ENCODE measurements around the gene DEF6. TPM values are rescaled to one million over a fixed set of nuclear protein-coding genes. Genes with fewer than 3 reads are reported as not detected.

Gene DEF6
- total RNA-seq, 2 experiments from 2014 or later: 103 TPM

GRCh38 chr6:35260591-35261570 lies 36.7 kb upstream of the DEF6 start:
- CTCF ChIA-PET: interaction anchor here (0.9 to 1.2 kb wide), 2 partner anchors 19 to 20 kb away, joined by 3 read pairs; no protein-coding TSS in a partner anchor
- Mint-ChIP-seq H3K27me3 (no peaks in the 10 kb centered on the region), H3K27ac (peak overlapping the region; percentile 85), H3K9me3 (no peaks in the 10 kb centered on the region), H3K4me3 (peak overlapping the region; percentile 97), H3K4me1 (ENCODE audit: low read depth) (peaks cover 48% of the 10 kb centered on the region), H3K36me3 (no peaks in the 10 kb centered on the region)
- intact Hi-C loops (cut with micrococcal nuclease): no loop called here
- DNase-seq: no peak
- POLR2A ChIA-PET: no interaction called here

- Mint-ChIP-seq H3K27ac (no peak overlapping the region), H3K27me3 (no peaks in the 10 kb centered on the region), H3K4me3 (no peak overlapping the region), H3K4me1 (ENCODE audit: low read depth) (peaks cover 51% of the 10 kb centered on the region), H3K36me3 (no peaks in the 10 kb centered on the region), H3K9me3 (no peaks in the 10 kb centered on the region)
- DNase-seq: no peak
- intact Hi-C loops (cut with micrococcal nuclease): no loop called here
- CTCF ChIA-PET: interaction anchor here (1.0 kb wide), 1 partner anchor 187 kb away, joined by 3 read pairs; no protein-coding TSS in a partner anchor
- POLR2A ChIA-PET: no interaction called here
Observed at GRCh38 chr6:35262596-35262995, 35.0 kb upstream of the DEF6 start.

DNA sequence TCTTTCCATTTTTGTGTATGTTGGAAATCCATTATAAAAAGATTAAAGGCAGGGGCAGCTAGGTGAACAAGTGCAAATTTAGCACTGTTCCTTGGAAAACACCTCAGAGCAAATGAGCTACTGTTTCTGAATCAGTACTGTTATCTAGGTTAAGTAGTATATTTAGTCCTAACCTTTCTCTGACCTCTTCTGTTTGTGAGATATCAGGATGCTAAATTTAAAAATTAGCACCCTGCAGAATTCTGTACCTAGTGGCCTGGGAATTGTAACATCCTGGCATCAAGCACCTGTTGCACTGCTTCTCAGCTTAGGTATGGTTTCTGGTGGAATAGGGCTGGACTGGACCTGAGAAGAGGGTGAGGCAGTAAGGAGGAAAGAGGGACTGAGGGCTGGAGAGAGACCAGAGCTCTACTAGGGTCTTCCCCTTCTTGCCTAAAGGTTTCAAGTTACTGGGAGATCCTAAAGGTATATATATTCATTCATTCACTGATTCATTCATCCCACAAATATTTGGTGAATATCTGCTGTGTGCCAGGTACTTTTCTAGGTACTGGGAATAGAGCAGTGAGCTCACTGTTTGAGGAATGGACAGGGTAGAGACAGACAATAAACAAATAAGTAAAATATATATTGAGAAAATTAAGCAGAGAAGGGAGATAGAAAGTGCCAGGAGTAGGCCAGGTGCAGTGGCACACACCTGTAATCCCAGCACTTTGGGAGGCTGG lies 32.9 kb upstream of the DEF6 start:
- ChIA-PET POLR2A (no interaction called here), CTCF (interaction anchor here (0.6 kb wide), 1 partner anchor 109 kb away, joined by 3 read pairs; no protein-coding TSS in a partner anchor)
- Mint-ChIP-seq H3K27me3 (no peaks in the 10 kb centered on the region), H3K27ac (no peak overlapping the region), H3K4me1 (ENCODE audit: low read depth) (peaks cover 55% of the 10 kb centered on the region), H3K9me3 (no peaks in the 10 kb centered on the region), H3K36me3 (peaks cover 2% of the 10 kb centered on the region), H3K4me3 (no peak overlapping the region)
- intact Hi-C loops (cut with micrococcal nuclease): no loop called here
- no peak for DNase-seq

DNA sequence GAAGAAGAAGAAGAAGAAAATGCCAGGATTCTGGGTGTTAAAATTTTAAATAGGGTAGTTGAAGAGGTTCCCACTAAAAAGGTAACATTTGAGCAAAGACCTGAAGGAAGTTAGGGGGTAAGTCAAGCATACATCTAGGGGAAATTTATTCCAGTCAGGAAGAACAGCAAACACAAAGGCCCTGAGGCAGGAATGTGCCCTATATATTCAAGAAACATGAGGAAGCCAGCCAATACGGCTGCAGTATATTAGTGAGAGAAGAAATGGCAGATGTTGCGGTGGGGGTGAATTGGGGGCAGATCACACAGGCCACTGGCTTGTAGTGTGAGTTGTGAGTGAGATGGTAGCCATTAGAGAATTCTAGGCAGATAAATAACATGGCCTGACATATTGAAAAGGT lies 32.1 kb upstream of the DEF6 start:
- Mint-ChIP-seq H3K9me3 (no peaks in the 10 kb centered on the region), H3K27ac (no peak overlapping the region), H3K4me3 (no peak overlapping the region), H3K4me1 (ENCODE audit: low read depth) (peaks cover 49% of the 10 kb centered on the region), H3K27me3 (no peaks in the 10 kb centered on the region), H3K36me3 (peaks cover 2% of the 10 kb centered on the region)
- intact Hi-C loops (cut with micrococcal nuclease): no loop called here
- ChIA-PET CTCF (no interaction called here), POLR2A (no interaction called here)
- no peak for DNase-seq

GRCh38 chr6:35267446-35267845 lies 30.2 kb upstream of the DEF6 start:
- Mint-ChIP-seq H3K4me3 (no peak overlapping the region), H3K9me3 (no peaks in the 10 kb centered on the region), H3K36me3 (peaks cover 2% of the 10 kb centered on the region), H3K27ac (no peak overlapping the region), H3K4me1 (ENCODE audit: low read depth) (peaks cover 34% of the 10 kb centered on the region), H3K27me3 (no peaks in the 10 kb centered on the region)
- CTCF ChIA-PET: interaction anchor here (1.0 kb wide), 1 partner anchor 26 kb away, joined by 4 read pairs; no protein-coding TSS in a partner anchor
- no peak for DNase-seq
- POLR2A ChIA-PET: no interaction called here
- intact Hi-C loops (cut with micrococcal nuclease): no loop called here

DNA sequence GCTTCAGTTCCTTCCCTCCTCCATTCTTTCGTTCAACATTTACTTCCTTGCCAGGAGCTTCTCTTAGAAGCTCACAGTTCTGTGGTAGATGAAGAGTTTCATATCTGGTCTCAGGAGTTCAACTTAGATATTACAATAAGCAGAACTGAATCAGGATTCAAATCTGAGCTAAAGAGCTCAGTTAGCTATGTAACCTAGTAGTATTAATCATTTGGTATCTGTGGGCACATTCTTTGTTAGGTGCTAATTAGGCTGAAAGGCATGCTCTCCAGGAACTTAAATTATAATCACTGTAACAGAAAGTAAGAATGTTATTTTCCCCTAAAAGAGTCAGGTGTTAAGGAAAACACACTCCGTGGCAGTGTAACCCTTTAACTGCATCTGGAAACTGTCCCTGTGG lies 29.7 kb upstream of the DEF6 start:
- no peak for DNase-seq
- POLR2A ChIA-PET: interaction anchor here (1.5 kb wide), 1 partner anchor 8 kb away, joined by 3 read pairs; the partner anchor contains the start of gene ZNF76
- Mint-ChIP-seq H3K36me3 (peaks cover 2% of the 10 kb centered on the region), H3K27ac (no peak overlapping the region), H3K9me3 (no peaks in the 10 kb centered on the region), H3K27me3 (no peaks in the 10 kb centered on the region), H3K4me3 (no peak overlapping the region), H3K4me1 (ENCODE audit: low read depth) (peaks cover 29% of the 10 kb centered on the region)
- intact Hi-C loops (cut with micrococcal nuclease): no loop called here
- CTCF ChIA-PET: interaction anchor here (1.0 kb wide), 1 partner anchor 27 kb away, joined by 4 read pairs; no protein-coding TSS in a partner anchor

- no peak overlapping the region for H3K27ac Mint-ChIP-seq
- no peak overlapping the region for H3K4me3 Mint-ChIP-seq
- peaks cover 2% of the 10 kb centered on the region for H3K36me3 Mint-ChIP-seq
- ChIA-PET CTCF (interaction anchor here (0.6 kb wide), 1 partner anchor 770 kb away, joined by 3 read pairs; no protein-coding TSS in a partner anchor), POLR2A (no interaction called here)
- no peaks in the 10 kb centered on the region for H3K9me3 Mint-ChIP-seq
- peaks cover 7% of the 10 kb centered on the region for H3K4me1 Mint-ChIP-seq (ENCODE audit: low read depth)
- H3K27me3 Mint-ChIP-seq: no peaks in the 10 kb centered on the region
- DNase-seq: no peak
- intact Hi-C loops (cut with micrococcal nuclease): no loop called here
Observed at GRCh38 chr6:35272005-35272404, 25.6 kb upstream of the DEF6 start.

DNA sequence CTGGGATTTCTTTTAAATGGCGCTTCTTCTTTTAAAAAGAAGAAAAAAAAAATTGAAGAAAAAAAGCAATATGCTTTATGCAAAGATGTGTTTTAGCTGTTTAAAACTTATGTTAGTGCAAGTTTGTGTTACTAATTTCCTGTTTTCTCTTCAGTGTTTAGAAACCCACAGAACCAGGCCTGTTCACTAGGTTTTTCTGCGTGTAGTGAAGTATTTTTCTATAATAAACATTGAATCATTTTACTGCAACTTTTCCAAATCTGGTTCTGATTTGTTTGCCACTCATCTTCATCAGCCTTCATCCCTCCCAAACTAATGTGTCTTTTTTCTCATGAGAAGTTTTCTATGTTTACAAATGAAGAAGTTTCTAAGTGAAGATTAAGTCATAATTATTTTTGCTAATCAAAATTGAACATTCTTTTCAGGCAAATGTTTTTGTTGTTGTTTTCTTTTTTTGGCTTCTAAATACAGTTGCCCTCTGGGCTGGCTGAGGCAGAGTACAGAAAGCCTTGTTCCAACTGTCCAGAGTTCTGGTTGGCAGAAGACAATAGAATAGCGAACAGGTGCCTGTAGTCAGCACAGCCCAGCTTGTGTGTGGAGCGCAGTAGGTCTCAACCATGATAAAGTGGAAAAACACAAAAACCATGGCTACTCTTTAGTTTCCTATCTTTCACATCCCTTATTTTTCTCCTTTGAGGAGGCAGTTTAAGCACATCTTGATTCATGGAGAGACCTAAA lies 23.6 kb upstream of the DEF6 start:
- Mint-ChIP-seq H3K4me1 (ENCODE audit: low read depth) (peaks cover 2% of the 10 kb centered on the region), H3K36me3 (peaks cover 2% of the 10 kb centered on the region), H3K27me3 (no peaks in the 10 kb centered on the region), H3K27ac (no peak overlapping the region), H3K4me3 (no peak overlapping the region), H3K9me3 (no peaks in the 10 kb centered on the region)
- DNase-seq: no peak
- intact Hi-C loops (cut with micrococcal nuclease): no loop called here
- POLR2A ChIA-PET: no interaction called here
- CTCF ChIA-PET: no interaction called here

GRCh38 chr6:35275744-35276260 lies 21.8 kb upstream of the DEF6 start:
- Mint-ChIP-seq H3K9me3 (no peaks in the 10 kb centered on the region), H3K27ac (no peak overlapping the region), H3K4me3 (no peak overlapping the region), H3K4me1 (ENCODE audit: low read depth) (no peaks in the 10 kb centered on the region), H3K36me3 (no peaks in the 10 kb centered on the region), H3K27me3 (no peaks in the 10 kb centered on the region)
- intact Hi-C loops (cut with micrococcal nuclease): no loop called here
- no peak for DNase-seq
- ChIA-PET CTCF (no interaction called here), POLR2A (no interaction called here)

GRCh38 chr6:35278708-35279107 lies 18.9 kb upstream of the DEF6 start:
- H3K27ac Mint-ChIP-seq: no peak overlapping the region
- H3K9me3 Mint-ChIP-seq: no peaks in the 10 kb centered on the region
- no peak for DNase-seq
- ChIA-PET CTCF (interaction anchor here (1.6 kb wide), 1 partner anchor 171 kb away, joined by 4 read pairs; no protein-coding TSS in a partner anchor), POLR2A (interaction anchor here (1.1 kb wide), 1 partner anchor 11 kb away, joined by 4 read pairs; no protein-coding TSS in a partner anchor)
- H3K4me3 Mint-ChIP-seq: no peak overlapping the region
- intact Hi-C loops (cut with micrococcal nuclease): no loop called here
- H3K4me1 Mint-ChIP-seq (ENCODE audit: low read depth): no peaks in the 10 kb centered on the region
- H3K36me3 Mint-ChIP-seq: peaks cover 14% of the 10 kb centered on the region
- no peaks in the 10 kb centered on the region for H3K27me3 Mint-ChIP-seq

DNA sequence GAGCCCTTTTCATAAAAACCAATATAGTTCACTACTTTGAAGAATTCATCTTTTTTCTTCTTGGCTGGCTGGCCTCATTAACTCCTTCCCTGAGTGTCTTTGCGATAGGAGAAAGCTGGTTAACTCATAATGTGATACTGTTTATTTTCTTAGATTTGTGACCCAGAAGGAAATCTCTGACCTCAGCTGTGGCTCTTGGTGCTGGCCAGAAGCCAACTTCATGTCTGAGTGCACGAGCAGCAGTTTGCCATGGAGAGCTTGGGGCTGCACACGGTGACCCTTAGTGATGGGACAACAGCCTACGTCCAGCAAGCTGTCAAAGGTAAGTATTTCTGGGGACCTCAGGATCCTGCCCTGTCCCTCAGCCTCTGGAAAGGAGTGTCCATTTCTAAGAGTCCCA lies 16.7 kb upstream of the DEF6 start:
- Mint-ChIP-seq H3K9me3 (no peaks in the 10 kb centered on the region), H3K4me3 (no peak overlapping the region), H3K27ac (no peak overlapping the region), H3K36me3 (peaks cover 23% of the 10 kb centered on the region), H3K4me1 (ENCODE audit: low read depth) (no peaks in the 10 kb centered on the region), H3K27me3 (no peaks in the 10 kb centered on the region)
- DNase-seq: no peak
- ChIA-PET POLR2A (no interaction called here), CTCF (no interaction called here)
- intact Hi-C loops (cut with micrococcal nuclease): no loop called here

DNA sequence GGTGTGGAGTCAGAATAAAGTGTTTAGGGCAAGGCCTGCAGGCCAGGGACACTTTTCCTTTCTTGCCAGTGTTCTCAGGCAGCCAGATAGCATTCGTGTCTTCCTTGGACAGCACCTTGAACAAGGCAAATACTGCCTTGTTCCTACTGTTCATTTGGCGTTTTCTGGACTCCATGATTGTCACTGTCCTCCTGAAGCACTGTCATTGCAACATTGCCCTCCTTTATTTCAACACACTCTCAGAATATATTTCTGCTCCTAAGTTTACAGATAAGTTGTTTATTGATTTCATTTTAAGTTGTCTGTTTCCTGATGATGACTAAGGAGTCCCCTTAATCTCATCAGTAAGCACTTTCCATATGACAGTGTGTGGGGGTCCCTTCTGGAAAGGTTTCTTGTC lies 15.1 kb upstream of the DEF6 start:
- ChIA-PET POLR2A (no interaction called here), CTCF (no interaction called here)
- DNase-seq: no peak
- intact Hi-C loops (cut with micrococcal nuclease): no loop called here
- Mint-ChIP-seq H3K36me3 (peaks cover 29% of the 10 kb centered on the region), H3K4me3 (no peak overlapping the region), H3K27ac (no peak overlapping the region), H3K9me3 (no peaks in the 10 kb centered on the region), H3K27me3 (no peaks in the 10 kb centered on the region), H3K4me1 (ENCODE audit: low read depth) (no peaks in the 10 kb centered on the region)

All from activated CD4-positive, alpha-beta memory T cell treated with anti-CD3 and anti-CD28 coated beads for 36 hours (primary cell).